AG09309 (cell line): ENCODE results near the gene SLC7A14.

Experiments used
- DNase-seq: peaks from one replicate; pipeline ENCODE4 v3.0.0-alpha.2; 2010; ENCODE audit warnings: low read depth
- H3K4me3 ChIP-seq: 2 replicates; pipeline ENCODE4 v1.5.1; 2011; ENCODE audit warnings: mild to moderate bottlenecking, low read depth, low read length, moderate library complexity; ENCODE audit not compliant: control insufficient read depth
- CTCF ChIP-seq: IDR thresholded peaks from 2 replicates; pipeline ENCODE4 v1.5.1; 2011; ENCODE audit warnings: mild to moderate bottlenecking, low read depth, low read length, inconsistent platforms; ENCODE audit not compliant: insufficient read depth, control insufficient read depth; ENCODE audit errors: missing control alignments

SLC7A14 gene

GRCh38 chr3:170437176-170437575, 148.7 kb downstream of the SLC7A14 start:
- no peak for DNase-seq
- no peak overlapping the region for H3K4me3 ChIP-seq
- TF ChIP-seq CTCF: no peak

- no peak overlapping the region for H3K4me3 ChIP-seq
- no peak for DNase-seq
- TF ChIP-seq CTCF: no peak
These were observed 149.2 kb downstream of the SLC7A14 start for GRCh38 chr3:170436697-170437096.

GRCh38 chr3:170432416-170432815, 153.5 kb downstream of the SLC7A14 start:
- no peak for DNase-seq
- TF ChIP-seq CTCF: no peak
- H3K4me3 ChIP-seq: no peak overlapping the region

GRCh38 chr3:170431054-170431453, 154.8 kb downstream of the SLC7A14 start:
- no peak for DNase-seq
- TF ChIP-seq CTCF: peak; percentile 18
- no peak overlapping the region for H3K4me3 ChIP-seq

- TF ChIP-seq CTCF: no peak
- peak; percentile 46 for DNase-seq
- no peak overlapping the region for H3K4me3 ChIP-seq
These were observed 156.8 kb downstream of the SLC7A14 start for GRCh38 chr3:170429050-170429449.

- no peak for TF ChIP-seq CTCF
- H3K4me3 ChIP-seq: no peak overlapping the region
- no peak for DNase-seq
These were observed 157.8 kb downstream of the SLC7A14 start for GRCh38 chr3:170428095-170428494.

- no peak for TF ChIP-seq CTCF
- H3K4me3 ChIP-seq: no peak overlapping the region
- DNase-seq: no peak
These were observed 159.6 kb downstream of the SLC7A14 start for GRCh38 chr3:170426240-170426797.
